ENCODE measurements around the gene PARP2. TPM values are rescaled to one million over a fixed set of nuclear protein-coding genes. Genes with fewer than 3 reads are reported as not detected.
"Not testable (repeated sequence)": the region's sequence is repeated elsewhere in the genome, so short reads cannot be mapped to it uniquely, and the experiment has no call there.

Gene PARP2
- total and polyA plus RNA-seq, 4 donors = 10.9 to 17.7 (median 15.4) TPM

DNA sequence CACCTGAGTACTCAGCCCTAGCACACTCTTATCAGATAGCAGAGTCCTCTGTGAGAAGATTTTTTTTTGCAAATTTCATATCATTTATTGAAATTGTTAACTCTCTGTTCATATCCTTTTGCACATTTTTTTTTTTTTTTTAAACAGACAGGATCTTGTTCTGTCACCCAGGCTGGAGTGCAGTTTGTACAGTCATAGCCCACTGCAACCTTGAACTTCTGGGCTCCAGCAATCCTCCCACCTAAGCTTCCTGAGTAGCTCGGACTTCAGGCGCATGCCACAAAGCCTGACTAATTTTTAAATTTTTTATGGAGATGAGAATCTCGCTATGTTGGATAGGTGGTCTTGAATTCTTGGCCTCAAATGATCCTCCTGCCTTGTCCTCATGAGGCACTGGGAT lies 4.3 kb downstream of the PARP2 start:
- TF ChIP-seq, protein P1, sequence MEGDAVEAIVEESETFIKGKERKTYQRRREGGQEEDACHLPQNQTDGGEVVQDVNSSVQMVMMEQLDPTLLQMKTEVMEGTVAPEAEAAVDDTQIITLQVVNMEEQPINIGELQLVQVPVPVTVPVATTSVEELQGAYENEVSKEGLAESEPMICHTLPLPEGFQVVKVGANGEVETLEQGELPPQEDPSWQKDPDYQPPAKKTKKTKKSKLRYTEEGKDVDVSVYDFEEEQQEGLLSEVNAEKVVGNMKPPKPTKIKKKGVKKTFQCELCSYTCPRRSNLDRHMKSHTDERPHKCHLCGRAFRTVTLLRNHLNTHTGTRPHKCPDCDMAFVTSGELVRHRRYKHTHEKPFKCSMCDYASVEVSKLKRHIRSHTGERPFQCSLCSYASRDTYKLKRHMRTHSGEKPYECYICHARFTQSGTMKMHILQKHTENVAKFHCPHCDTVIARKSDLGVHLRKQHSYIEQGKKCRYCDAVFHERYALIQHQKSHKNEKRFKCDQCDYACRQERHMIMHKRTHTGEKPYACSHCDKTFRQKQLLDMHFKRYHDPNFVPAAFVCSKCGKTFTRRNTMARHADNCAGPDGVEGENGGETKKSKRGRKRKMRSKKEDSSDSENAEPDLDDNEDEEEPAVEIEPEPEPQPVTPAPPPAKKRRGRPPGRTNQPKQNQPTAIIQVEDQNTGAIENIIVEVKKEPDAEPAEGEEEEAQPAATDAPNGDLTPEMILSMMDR (IDR thresholded peaks at IDR 0.05; ENCODE audit: control extremely low read depth, extremely low read depth) = no peak
- DNase-seq (no peak), ATAC-seq (ENCODE audit: insufficient read depth, low FRiP score) (no peak)
- Histone ChIP-seq H3K4me3 (no peak overlapping the region), H3K27ac (ENCODE audit: low read depth in 1 of 2, low read length in 1 of 2) (no peak overlapping the region), H3K4me1 (ENCODE audit: control insufficient read depth in 5 of 5, insufficient read depth in 5 of 5, low read length in 5 of 5) (peaks cover 0 to 6% (median 0%) of the 10 kb centered on the region in 5 donors), H3K9ac (ENCODE audit: insufficient read depth in 1 of 2, low read length in 2 of 2) (no peak overlapping the region), H3K27me3 (ENCODE audit: control insufficient read depth in 3 of 3, insufficient read depth in 3 of 3, low read length in 2 of 3) (no peaks in the 10 kb centered on the region), H3K36me3 (ENCODE audit: control insufficient read depth in 4 of 4, insufficient read depth in 4 of 4, low read length in 4 of 4) (peaks cover 12 to 38% (median 25%) of the 10 kb centered on the region in 4 donors), H3K9me3 (ENCODE audit: control insufficient read depth in 4 of 4, insufficient read depth in 3 of 4, low read length in 3 of 4) (no peaks in the 10 kb centered on the region)
- 98 to 100% methylated on average over 3 of the region's 3 CpGs for WGBS, 2 donors

- H3K9ac ChIP-seq (ENCODE audit: insufficient read depth in 1 of 2, low read length in 2 of 2) = no peak overlapping the region
- no peak overlapping the region for H3K27ac ChIP-seq (ENCODE audit: low read depth in 1 of 2, low read length in 1 of 2)
- DNase-seq (no peak), ATAC-seq (ENCODE audit: insufficient read depth, low FRiP score) (no peak)
- H3K9me3 ChIP-seq (ENCODE audit: control insufficient read depth in 4 of 4, insufficient read depth in 3 of 4, low read length in 3 of 4) = no peaks in the 10 kb centered on the region
- H3K4me3 ChIP-seq = no peak overlapping the region
- no peaks in the 10 kb centered on the region for H3K4me1 ChIP-seq (ENCODE audit: control insufficient read depth in 5 of 5, insufficient read depth in 5 of 5, low read length in 5 of 5)
- TF ChIP-seq, protein P1 (IDR thresholded peaks at IDR 0.05; ENCODE audit: control extremely low read depth, extremely low read depth) = no peak
- H3K36me3 ChIP-seq (ENCODE audit: control insufficient read depth in 4 of 4, insufficient read depth in 4 of 4, low read length in 4 of 4) = peaks cover 17 to 52% (median 29%) of the 10 kb centered on the region in 4 donors
- H3K27me3 ChIP-seq (ENCODE audit: control insufficient read depth in 3 of 3, insufficient read depth in 3 of 3, low read length in 2 of 3) = no peaks in the 10 kb centered on the region
- WGBS, 2 donors = 98 to 100% methylated on average over 2 of the region's 2 CpGs
Measured at GRCh38 chr14:20350282-20350681, 6.8 kb downstream of the PARP2 start.

DNA sequence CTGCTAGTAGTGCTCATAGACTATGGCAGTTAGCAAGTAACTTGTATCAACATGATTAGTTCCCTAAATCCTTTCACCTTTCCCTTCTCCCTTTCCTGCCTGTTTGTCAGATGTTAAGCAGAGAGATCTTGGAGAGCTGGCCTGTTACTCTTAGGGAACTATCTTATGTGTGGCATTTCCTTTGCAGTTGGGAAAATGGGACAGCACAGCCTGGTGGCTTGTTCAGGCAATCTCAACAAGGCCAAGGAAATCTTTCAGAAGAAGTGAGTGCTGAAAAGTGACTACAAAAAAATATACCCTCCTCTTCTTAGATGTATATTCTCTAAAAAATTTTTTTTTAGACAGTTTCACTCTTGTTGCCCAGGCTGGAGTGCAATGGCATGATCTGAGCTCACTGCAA lies 7.4 kb downstream of the PARP2 start:
- no peak overlapping the region for H3K27ac ChIP-seq (ENCODE audit: low read depth in 1 of 2, low read length in 1 of 2)
- H3K4me1 ChIP-seq (ENCODE audit: control insufficient read depth in 5 of 5, insufficient read depth in 5 of 5, low read length in 5 of 5) = no peaks in the 10 kb centered on the region
- DNase-seq (no peak), ATAC-seq (ENCODE audit: insufficient read depth, low FRiP score) (no peak)
- H3K9ac ChIP-seq (ENCODE audit: insufficient read depth in 1 of 2, low read length in 2 of 2) = no peak overlapping the region
- no peak overlapping the region for H3K4me3 ChIP-seq
- TF ChIP-seq, protein P1 (IDR thresholded peaks at IDR 0.05; ENCODE audit: control extremely low read depth, extremely low read depth) = no peak
- peaks cover 12 to 52% (median 27%) of the 10 kb centered on the region in 4 donors for H3K36me3 ChIP-seq (ENCODE audit: control insufficient read depth in 4 of 4, insufficient read depth in 4 of 4, low read length in 4 of 4)
- H3K27me3 ChIP-seq (ENCODE audit: control insufficient read depth in 3 of 3, insufficient read depth in 3 of 3, low read length in 2 of 3) = no peaks in the 10 kb centered on the region
- no peaks in the 10 kb centered on the region for H3K9me3 ChIP-seq (ENCODE audit: control insufficient read depth in 4 of 4, insufficient read depth in 3 of 4, low read length in 3 of 4)

- TF ChIP-seq, protein P1 (IDR thresholded peaks at IDR 0.05; ENCODE audit: control extremely low read depth, extremely low read depth) = no peak
Measured at GRCh38 chr14:20356422-20356821, 13.0 kb downstream of the PARP2 start.

DNA sequence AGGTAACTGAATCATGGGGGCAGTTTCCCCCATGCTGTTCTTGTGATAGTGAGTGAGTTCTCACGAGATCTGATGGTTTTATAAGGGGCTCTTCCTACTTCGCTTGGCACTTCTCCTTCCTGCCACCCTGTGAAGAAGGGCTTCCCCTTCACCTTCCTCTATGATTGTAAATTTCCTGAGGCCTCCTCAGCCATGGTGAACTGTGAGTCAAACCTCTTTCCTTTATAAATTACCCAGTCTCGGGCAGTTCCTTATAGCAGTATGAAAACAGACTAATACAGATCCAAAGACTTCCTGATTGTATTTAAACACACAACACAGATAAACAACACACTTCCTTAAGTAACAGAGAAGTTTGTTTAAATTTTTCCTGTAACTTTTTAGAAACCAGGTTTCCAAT lies 15.0 kb downstream of the PARP2 start:
- not testable (repeated sequence) for DNase-seq; ATAC-seq (ENCODE audit: insufficient read depth, low FRiP score); H3K4me3 ChIP-seq; H3K9me3 ChIP-seq (ENCODE audit: control insufficient read depth in 4 of 4, insufficient read depth in 3 of 4, low read length in 3 of 4); H3K4me1 ChIP-seq (ENCODE audit: control insufficient read depth in 5 of 5, insufficient read depth in 5 of 5, low read length in 5 of 5); H3K9ac ChIP-seq (ENCODE audit: insufficient read depth in 1 of 2, low read length in 2 of 2); H3K27ac ChIP-seq (ENCODE audit: low read depth in 1 of 2, low read length in 1 of 2); H3K27me3 ChIP-seq (ENCODE audit: control insufficient read depth in 3 of 3, insufficient read depth in 3 of 3, low read length in 2 of 3)
- 16 to 44% methylated on average over 3 of the region's 3 CpGs for WGBS, 2 donors
- H3K36me3 ChIP-seq (ENCODE audit: control insufficient read depth in 4 of 4, insufficient read depth in 4 of 4, low read length in 4 of 4) = peaks cover 9 to 37% (median 25%) of the 10 kb centered on the region in 4 donors

More at GRCh38 chr14:20356422-20356821, 13.0 kb downstream of the PARP2 start:
- DNase-seq (no peak), ATAC-seq (ENCODE audit: insufficient read depth, low FRiP score) (no peak)
- Histone ChIP-seq H3K27ac (ENCODE audit: low read depth in 1 of 2, low read length in 1 of 2) (no peak overlapping the region), H3K9me3 (ENCODE audit: control insufficient read depth in 4 of 4, insufficient read depth in 3 of 4, low read length in 3 of 4) (no peaks in the 10 kb centered on the region), H3K9ac (ENCODE audit: insufficient read depth in 1 of 2, low read length in 2 of 2) (no peak overlapping the region), H3K36me3 (ENCODE audit: control insufficient read depth in 4 of 4, insufficient read depth in 4 of 4, low read length in 4 of 4) (peaks cover 17 to 45% (median 30%) of the 10 kb centered on the region in 4 donors), H3K27me3 (ENCODE audit: control insufficient read depth in 3 of 3, insufficient read depth in 3 of 3, low read length in 2 of 3) (no peaks in the 10 kb centered on the region), H3K4me1 (ENCODE audit: control insufficient read depth in 5 of 5, insufficient read depth in 5 of 5, low read length in 5 of 5) (no peaks in the 10 kb centered on the region), H3K4me3 (no peak overlapping the region)
- WGBS, 2 donors = 94 to 97% methylated on average over 3 of the region's 3 CpGs

Data from lung (tissue), 12 donors.